Endothelial cell (in vitro differentiated cells): Measurements from ENCODE around the gene FOXP2. TPM values are rescaled to one million over a fixed set of nuclear protein-coding genes. Genes with fewer than 3 reads are reported as not detected.
"Not testable (repeated sequence)": the region's sequence is repeated elsewhere in the genome, so short reads cannot be mapped to it uniquely, and the experiment has no call there.

ENCODE experiments used
- DNase-seq: peaks from one replicate; pipeline ENCODE4 v3.0.0; 2021; ENCODE audit warnings: low spot score
- H3K27ac Mint-ChIP-seq: one replicate; pipeline ENCODE4 v1.8.0; 2021; ENCODE audit warnings: mixed read lengths, inconsistent platforms; ENCODE audit not compliant: unreplicated experiment
- H3K27me3 Mint-ChIP-seq: one replicate; pipeline ENCODE4 v1.8.0; 2021; ENCODE audit warnings: mild to moderate bottlenecking, moderate library complexity, mixed read lengths, inconsistent platforms; ENCODE audit not compliant: unreplicated experiment
- H3K36me3 Mint-ChIP-seq: one replicate; pipeline ENCODE4 v1.8.0; 2021; ENCODE audit warnings: mild to moderate bottlenecking, low read depth, mixed read lengths, inconsistent platforms; ENCODE audit not compliant: unreplicated experiment
- H3K4me1 Mint-ChIP-seq: one replicate; pipeline ENCODE4 v1.8.0; 2021; ENCODE audit warnings: mild to moderate bottlenecking, mixed read lengths, inconsistent platforms; ENCODE audit not compliant: unreplicated experiment
- H3K4me3 Mint-ChIP-seq: one replicate; pipeline ENCODE4 v1.8.0; 2021; ENCODE audit warnings: mild to moderate bottlenecking, mixed read lengths, inconsistent platforms; ENCODE audit not compliant: unreplicated experiment
- H3K9me3 Mint-ChIP-seq: one replicate; pipeline ENCODE4 v1.8.0; 2021; ENCODE audit warnings: mixed read lengths, inconsistent platforms; ENCODE audit not compliant: unreplicated experiment
- CTCF ChIP-seq: fragments of 200-600 bp; sonication (generic); IDR thresholded peaks from one replicate; pipeline ENCODE4 v1.5.0; 2021; ENCODE audit warnings: antibody characterized with exemption; ENCODE audit not compliant: unreplicated experiment
- total RNA-seq: library from RNA; stranded (reverse); fragmentation: NEBNext Ultra II Directional; extraction: Animal tissue kit (Norgen Biotek cat#: 25700); gene quantifications from one replicate; pipeline ENCODE4 v1.2.1, GENCODE V29; 2021; ENCODE audit not compliant: unreplicated experiment

The FOXP2 gene
- total RNA-seq, 1 donor from 2014 or later, result 9.1 TPM

- DNase-seq, result no peak
- H3K4me1 Mint-ChIP-seq, result peaks cover 2% of the 10 kb centered on the region
- H3K27me3 Mint-ChIP-seq, result no peaks in the 10 kb centered on the region
- peaks cover 5% of the 10 kb centered on the region for H3K36me3 Mint-ChIP-seq
- no peak for TF ChIP-seq CTCF
- H3K27ac Mint-ChIP-seq, result no peak overlapping the region
- no peaks in the 10 kb centered on the region for H3K9me3 Mint-ChIP-seq
- H3K4me3 Mint-ChIP-seq, result no peak overlapping the region
Measured at GRCh38 chr7:114375907-114376306, 38.7 kb upstream of the FOXP2 start.

- not testable (repeated sequence) for H3K4me3 Mint-ChIP-seq, H3K27me3 Mint-ChIP-seq, H3K36me3 Mint-ChIP-seq, H3K9me3 Mint-ChIP-seq, H3K4me1 Mint-ChIP-seq, H3K27ac Mint-ChIP-seq, DNase-seq
Measured at GRCh38 chr7:114383946-114384345, 30.7 kb upstream of the FOXP2 start.

DNA sequence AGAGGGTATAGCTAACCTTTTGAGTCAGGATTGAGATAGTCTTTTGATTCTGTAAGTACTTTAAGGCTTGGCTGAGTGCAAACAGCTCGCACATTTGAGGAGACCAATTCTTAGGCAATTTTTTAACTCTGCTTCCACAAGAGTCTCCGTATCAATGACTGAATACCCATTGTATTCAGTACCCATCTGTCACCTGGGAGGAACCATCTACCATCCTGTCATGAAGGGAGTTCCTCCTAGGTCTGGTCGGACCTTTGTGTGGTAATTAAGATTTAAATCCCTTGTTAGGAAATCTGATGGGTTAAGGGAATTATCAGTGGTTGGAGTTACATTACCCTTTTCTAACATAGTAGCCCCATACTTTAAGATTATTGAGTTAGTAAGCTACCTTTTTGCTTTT, 30.3 kb upstream of the FOXP2 start:
- H3K27ac Mint-ChIP-seq, DNase-seq, H3K4me3 Mint-ChIP-seq, H3K27me3 Mint-ChIP-seq, H3K36me3 Mint-ChIP-seq, H3K4me1 Mint-ChIP-seq, H3K9me3 Mint-ChIP-seq: not testable (repeated sequence)

GRCh38 chr7:114388021-114388420, 26.6 kb upstream of the FOXP2 start:
- Mint-ChIP-seq H3K36me3 (no peaks in the 10 kb centered on the region), H3K9me3 (no peaks in the 10 kb centered on the region), H3K27me3 (no peaks in the 10 kb centered on the region), H3K27ac (no peak overlapping the region), H3K4me1 (no peaks in the 10 kb centered on the region), H3K4me3 (no peak overlapping the region)
- no peak for TF ChIP-seq CTCF
- no peak for DNase-seq

GRCh38 chr7:114392686-114393085, 21.9 kb upstream of the FOXP2 start:
- H3K9me3 Mint-ChIP-seq, result no peaks in the 10 kb centered on the region
- no peak overlapping the region for H3K4me3 Mint-ChIP-seq
- TF ChIP-seq CTCF, result no peak
- no peak for DNase-seq
- no peaks in the 10 kb centered on the region for H3K4me1 Mint-ChIP-seq
- no peaks in the 10 kb centered on the region for H3K27me3 Mint-ChIP-seq
- no peak overlapping the region for H3K27ac Mint-ChIP-seq
- no peaks in the 10 kb centered on the region for H3K36me3 Mint-ChIP-seq

- H3K27ac Mint-ChIP-seq, result no peak overlapping the region
- no peaks in the 10 kb centered on the region for H3K36me3 Mint-ChIP-seq
- no peak overlapping the region for H3K4me3 Mint-ChIP-seq
- H3K4me1 Mint-ChIP-seq, result peaks cover 3% of the 10 kb centered on the region
- TF ChIP-seq CTCF, result no peak
- no peak for DNase-seq
- H3K27me3 Mint-ChIP-seq, result no peaks in the 10 kb centered on the region
- no peaks in the 10 kb centered on the region for H3K9me3 Mint-ChIP-seq
Measured at GRCh38 chr7:114402876-114403635, 11.6 kb upstream of the FOXP2 start.
